ENCODE data around the gene AGAP1.
"Not testable (repeated sequence)": the region's sequence is repeated elsewhere in the genome, so short reads cannot be mapped to it uniquely, and the experiment has no call there.

The AGAP1 gene

GRCh38 chr2:235596272-235596671, 102.4 kb downstream of the AGAP1 start:
- no peak for DNase-seq

GRCh38 chr2:235597081-235597615, 103.3 kb downstream of the AGAP1 start:
- DNase-seq, result no peak

GRCh38 chr2:235598026-235598425, 104.2 kb downstream of the AGAP1 start:
- no peak for DNase-seq

- DNase-seq, result no peak
Measured at GRCh38 chr2:235598532-235599531, 105.0 kb downstream of the AGAP1 start.

- no peak for DNase-seq
Measured at GRCh38 chr2:235599596-235600338, 105.9 kb downstream of the AGAP1 start.

GRCh38 chr2:235600406-235600805, 106.6 kb downstream of the AGAP1 start:
- DNase-seq, result no peak

- DNase-seq, result no peak
Measured at GRCh38 chr2:235600926-235601325, 107.1 kb downstream of the AGAP1 start.

- DNase-seq, result no peak
Measured at GRCh38 chr2:235601960-235602704, 108.3 kb downstream of the AGAP1 start.

GRCh38 chr2:235602971-235603370, 109.1 kb downstream of the AGAP1 start:
- not testable (repeated sequence) for DNase-seq

GRCh38 chr2:235603659-235604058, 109.8 kb downstream of the AGAP1 start:
- no peak for DNase-seq

GRCh38 chr2:235605312-235606003, 111.6 kb downstream of the AGAP1 start:
- peak; percentile 42 for DNase-seq

GRCh38 chr2:235606004-235606715, 112.3 kb downstream of the AGAP1 start:
- DNase-seq, result no peak

GRCh38 chr2:235607546-235608199, 113.8 kb downstream of the AGAP1 start:
- DNase-seq, result no peak

- no peak for DNase-seq
Measured at GRCh38 chr2:235608200-235608887, 114.5 kb downstream of the AGAP1 start.

GRCh38 chr2:235609321-235609720, 115.5 kb downstream of the AGAP1 start:
- no peak for DNase-seq

GRCh38 chr2:235609746-235610145, 115.9 kb downstream of the AGAP1 start:
- no peak for DNase-seq

GRCh38 chr2:235610696-235611257, 116.9 kb downstream of the AGAP1 start:
- DNase-seq, result no peak

- DNase-seq, result peak; percentile 75
Measured at GRCh38 chr2:235611349-235611748, 117.5 kb downstream of the AGAP1 start.

- DNase-seq, result peak; percentile 37
Measured at GRCh38 chr2:235611756-235612155, 117.9 kb downstream of the AGAP1 start.
